ENCODE measurements around the gene VPS54.
"Not testable (repeated sequence)": the region's sequence is repeated elsewhere in the genome, so short reads cannot be mapped to it uniquely, and the experiment has no call there.

The VPS54 gene

DNA sequence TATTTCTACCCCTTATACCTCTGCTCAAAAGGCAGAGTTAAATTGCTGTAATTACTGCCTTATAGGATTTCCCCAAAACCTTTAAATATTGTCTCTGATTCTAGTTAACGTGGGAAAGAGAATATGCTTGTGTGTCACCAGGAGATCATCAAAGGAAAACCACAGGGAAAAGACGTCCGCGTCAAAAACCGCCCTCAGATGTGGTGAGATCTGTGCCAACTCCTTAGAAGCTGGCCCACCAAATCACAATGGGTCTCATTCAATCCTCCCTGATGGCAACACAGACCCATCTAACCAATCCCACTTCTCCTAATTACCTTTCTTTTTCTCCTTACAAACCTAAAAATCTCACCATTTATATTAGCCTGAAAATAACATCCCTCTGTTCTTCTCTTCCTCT, 25.4 kb downstream of the VPS54 start:
- DNase-seq (ENCODE audit: extremely low read depth in 1 of 2, low read depth in 1 of 2) = no peak

DNA sequence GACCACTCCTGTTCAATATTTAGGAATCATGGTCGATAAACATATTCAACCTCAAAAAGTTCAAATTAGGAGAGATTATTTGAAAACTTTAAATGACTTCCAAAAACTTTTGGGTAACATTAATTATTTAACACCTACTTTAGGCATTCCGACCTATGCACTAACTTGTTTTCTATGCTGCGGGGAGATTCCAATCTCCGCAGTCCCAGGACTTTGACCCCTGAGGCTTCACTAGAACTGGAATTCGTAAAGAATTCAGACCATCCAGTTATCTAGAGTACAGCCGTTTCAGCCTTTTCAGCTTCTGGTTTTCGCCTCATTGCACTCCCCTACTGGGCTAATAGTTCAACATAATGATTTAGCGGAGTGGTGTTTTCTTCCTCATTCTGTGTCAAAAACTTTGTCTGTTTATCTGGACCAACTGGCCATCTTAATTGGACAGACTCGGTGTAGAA, 26.1 kb downstream of the VPS54 start:
- DNase-seq (ENCODE audit: extremely low read depth in 1 of 2, low read depth in 1 of 2) = not testable (repeated sequence)

DNA sequence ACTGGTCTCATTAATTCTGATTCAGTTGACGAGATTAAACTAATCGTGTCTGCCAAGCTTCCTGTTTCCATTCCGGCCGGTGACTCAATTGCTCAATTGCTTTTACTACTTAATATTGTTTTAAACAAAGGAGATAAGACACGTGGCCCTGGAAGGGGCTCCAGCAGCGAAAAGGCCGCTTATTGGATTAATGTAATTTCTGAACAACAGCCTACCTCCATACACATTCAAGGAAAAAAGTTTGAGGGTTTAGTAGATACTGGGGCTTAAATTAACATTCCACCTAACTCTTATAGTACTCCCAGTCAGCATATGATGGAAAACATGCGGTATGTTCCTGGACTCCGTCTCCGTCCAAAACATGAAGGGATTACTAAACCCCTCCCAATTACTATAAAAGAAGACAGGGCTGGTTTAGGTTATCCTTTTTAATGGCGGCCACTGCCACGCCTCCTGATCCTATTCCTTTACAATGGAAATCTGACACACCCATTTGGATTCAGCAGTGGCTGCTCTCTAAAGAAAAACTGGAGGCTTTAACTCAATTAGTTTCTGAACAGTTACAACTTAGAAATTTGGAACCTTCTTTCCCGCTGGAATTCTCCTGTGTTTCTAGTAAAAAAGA, 27.1 kb downstream of the VPS54 start:
- no peak for DNase-seq (ENCODE audit: extremely low read depth in 1 of 2, low read depth in 1 of 2)

DNA sequence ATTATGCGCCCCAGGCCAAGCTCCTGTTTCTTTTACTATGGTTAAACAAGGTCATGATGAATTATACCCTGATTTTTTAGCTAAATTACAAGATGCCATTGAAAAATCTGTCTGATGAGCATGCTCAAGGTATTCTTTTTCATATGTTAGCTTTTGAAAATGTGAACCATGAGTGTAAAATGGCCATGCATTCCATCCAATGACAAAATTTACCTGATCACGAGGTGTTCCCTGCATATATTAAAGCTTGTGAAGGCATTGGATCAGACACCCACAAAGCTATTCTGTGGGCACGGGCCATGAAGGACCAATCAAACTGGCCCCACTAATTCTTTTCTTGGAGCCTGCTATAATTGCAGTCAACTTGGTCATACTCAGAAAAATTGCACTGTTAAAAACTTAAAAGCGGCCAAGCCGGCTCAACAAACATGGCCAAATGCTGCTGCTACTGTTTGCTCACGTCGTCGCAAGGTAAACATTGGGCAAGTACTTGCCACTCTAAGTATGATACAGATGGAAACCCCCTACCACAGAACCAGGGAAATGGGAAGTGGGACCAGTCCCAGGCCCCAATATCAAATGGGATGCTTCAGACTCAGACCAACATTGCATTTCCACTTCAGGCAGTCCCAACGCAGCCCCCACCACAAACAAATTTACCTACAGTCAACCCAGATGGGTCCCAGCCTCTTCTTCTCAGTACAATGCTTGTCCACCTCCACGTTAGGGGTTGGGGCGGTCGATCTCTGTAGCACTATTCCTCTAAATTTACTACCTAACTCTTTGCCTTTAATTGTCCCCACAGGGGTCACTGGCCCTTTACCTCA, 27.8 kb downstream of the VPS54 start:
- not testable (repeated sequence) for DNase-seq (ENCODE audit: extremely low read depth in 1 of 2, low read depth in 1 of 2)

DNA sequence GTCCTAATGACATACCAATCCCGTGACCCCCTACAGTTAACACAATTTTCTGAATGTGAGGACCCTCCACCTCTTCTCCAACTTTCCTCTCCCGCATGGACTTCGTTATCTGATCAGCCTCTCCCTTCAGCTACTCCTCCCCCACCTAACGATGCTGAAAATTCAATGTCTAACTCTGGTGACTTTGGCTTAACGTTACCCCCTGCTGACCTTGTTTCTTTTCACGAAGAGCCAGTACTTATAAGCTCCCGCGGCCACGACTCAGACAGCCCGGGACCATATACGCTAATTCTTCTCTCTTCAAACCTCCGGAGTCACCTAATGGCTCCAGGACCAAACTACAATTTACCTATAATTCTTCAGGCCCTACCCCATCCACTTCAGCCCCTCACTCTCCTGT, 29.2 kb downstream of the VPS54 start:
- DNase-seq (ENCODE audit: extremely low read depth in 1 of 2, low read depth in 1 of 2) = no peak

DNA sequence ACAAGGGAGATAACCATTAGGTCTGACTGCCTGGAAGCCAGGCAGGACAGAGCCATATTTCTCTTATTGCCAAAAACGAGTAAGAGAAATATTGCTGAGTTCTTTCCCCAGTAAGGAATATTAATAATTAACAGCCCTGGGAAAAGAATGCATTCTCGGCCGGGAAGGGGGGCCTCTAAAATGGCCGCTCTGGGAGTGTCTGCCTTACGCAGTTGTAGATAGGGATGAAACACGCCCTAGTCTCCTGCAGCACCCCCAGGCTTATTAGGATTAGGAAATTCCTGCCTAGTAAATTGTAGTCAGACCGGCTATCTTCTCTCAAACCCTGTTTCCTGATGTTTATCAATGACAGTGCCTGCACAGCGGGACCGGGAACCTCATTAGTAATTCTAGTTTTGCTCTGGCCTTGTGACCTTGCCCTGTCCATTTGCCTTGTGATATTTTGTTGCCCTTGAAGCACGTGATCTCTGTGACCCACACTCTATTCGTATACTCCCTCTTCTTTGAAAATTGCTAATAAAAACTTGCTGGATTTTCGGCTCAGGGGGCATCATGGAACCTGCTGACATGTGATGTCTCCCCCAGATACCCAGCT, 30.3 kb downstream of the VPS54 start:
- DNase-seq (ENCODE audit: extremely low read depth in 1 of 2, low read depth in 1 of 2) = not testable (repeated sequence)

DNA sequence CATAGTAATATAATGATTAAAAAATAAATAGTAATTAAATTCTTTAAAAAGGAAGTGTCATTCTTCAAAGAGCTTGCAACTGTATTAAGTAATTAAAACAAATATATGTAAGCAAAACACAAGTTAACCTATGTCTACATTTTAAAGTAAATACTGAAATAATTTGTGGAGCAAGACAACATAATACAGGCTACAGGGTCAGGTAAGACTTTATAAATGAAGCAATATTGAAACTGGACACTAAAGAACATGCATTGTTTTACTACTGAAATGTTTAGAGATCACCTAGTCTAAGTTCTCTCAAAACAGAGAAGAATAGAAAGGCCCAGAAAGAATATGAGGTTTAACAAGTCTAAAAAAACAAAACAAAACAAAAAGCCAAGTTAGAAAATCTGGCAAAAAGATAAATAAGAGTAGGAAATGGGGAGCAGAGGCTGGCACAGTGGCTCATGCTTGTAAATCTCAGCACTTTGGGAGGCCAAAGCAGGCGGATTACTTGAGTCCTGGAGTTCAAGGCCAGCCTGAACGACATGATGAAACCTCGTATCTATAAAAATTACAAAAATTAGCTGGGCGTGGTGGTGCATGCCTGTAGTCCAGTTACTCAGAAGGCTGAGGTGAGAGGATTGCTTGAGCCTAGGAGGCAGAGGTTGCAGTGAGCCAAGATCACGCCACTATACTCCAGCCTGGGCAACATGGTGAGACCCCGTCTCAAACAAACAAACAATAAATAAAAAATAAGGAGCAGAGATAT, 34.4 kb downstream of the VPS54 start:
- no peak for DNase-seq (ENCODE audit: extremely low read depth in 1 of 2, low read depth in 1 of 2)

DNA sequence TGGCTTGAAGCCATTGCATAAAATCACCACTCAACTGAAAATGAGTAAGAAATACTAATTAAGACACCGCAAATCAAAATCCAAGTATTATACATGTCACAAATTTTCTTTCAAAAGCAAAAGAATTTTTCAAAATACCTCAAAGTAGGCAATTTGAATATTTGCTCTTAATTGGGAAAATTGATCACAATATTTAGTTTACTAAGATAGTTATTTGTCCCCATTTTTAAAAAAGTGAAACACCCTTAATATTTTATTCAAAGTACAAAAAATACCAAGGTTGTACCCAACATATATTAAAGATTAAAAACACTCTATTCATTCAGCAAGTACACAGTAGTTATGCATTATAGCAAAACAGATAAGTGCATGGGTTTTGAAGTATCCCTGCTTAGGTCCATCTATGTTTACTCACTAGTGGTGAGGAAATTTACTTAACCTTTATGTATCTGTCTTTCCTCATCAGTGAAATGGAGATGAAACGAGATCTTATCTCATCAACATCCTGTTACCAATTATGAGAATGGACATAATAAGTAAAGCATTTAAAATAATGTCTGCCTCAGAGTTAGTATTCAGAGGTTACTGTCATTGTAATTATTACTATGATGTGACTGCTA, 35.1 kb downstream of the VPS54 start:
- no peak for DNase-seq (ENCODE audit: extremely low read depth in 1 of 2, low read depth in 1 of 2)

DNA sequence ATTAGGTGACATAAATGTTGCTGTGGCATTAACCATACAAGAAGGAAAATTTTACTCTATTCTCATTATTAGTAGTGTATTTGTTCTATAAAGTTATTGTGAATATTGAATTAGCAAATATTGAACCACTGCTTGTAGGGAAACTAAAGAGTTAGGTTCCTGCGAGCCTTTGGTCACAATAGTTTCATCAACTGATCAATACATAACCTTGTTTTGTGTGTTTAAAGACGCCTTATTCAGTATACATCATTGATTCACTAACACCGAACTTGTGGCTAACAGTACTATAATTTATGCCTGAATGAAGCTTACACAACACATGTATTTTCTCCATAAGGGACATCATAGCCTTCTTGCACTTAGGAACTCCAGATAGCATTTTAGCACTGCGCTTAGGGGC, 36.9 kb downstream of the VPS54 start:
- DNase-seq (ENCODE audit: extremely low read depth in 1 of 2, low read depth in 1 of 2) = no peak

DNA sequence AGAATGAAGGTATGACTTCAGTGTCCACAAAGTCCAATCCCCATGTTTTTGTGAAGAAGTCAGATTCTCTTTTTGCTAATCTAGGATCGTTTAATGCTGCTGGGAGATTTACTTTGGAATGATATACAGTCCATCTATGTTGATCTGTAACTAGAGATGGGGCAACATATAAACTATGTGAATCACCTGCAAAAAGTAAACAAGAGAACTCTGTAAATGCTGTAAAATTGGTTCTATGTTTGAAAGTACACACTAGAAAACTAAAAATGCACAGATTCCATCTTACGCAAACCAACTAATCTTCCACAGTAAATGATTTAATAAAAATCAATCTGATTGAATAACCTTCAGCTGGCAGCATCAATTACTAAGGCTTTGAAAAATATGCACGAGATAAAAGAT, 37.5 kb downstream of the VPS54 start:
- no peak for DNase-seq (ENCODE audit: extremely low read depth in 1 of 2, low read depth in 1 of 2)

DNA sequence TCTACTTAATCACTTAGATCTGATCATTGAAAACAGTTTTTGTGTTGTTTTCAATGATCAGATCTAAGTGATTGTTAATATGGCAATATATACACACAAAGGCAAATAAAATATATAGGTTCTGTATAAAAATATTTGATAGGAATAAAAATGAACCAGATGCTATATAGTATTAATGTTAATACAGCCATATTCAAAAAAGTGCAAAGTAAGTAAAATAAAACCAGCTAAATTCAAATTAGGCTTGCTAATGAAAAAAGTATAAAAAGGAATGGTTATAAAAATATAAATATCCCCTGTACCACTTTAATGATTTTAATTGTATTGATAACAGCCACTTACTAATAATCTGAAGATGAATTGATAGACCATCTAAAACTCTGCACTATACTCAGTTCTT, 38.4 kb downstream of the VPS54 start:
- no peak for DNase-seq (ENCODE audit: extremely low read depth in 1 of 2, low read depth in 1 of 2)

DNA sequence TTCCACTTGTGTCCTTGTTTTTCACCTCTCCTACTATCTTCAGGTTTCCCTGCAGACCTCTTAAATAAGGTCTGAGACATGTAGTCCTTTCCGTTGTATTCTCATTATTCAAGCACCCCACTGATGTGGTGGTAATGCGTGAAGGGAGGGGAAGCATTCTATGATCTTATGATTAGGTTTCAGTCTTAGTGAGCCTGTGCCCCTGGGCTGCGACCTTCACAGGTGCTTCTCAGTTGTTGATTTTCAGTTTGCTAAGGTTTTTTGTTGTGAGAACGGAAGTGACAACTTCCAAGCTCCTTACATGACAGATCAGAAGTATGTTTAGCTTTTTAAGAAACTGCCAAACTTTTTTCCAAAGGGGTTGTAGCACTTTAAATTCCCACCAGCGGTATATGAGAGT, 41.3 kb downstream of the VPS54 start:
- DNase-seq (ENCODE audit: extremely low read depth in 1 of 2, low read depth in 1 of 2) = peak in 1 of 2 donors; percentile 8

DNA sequence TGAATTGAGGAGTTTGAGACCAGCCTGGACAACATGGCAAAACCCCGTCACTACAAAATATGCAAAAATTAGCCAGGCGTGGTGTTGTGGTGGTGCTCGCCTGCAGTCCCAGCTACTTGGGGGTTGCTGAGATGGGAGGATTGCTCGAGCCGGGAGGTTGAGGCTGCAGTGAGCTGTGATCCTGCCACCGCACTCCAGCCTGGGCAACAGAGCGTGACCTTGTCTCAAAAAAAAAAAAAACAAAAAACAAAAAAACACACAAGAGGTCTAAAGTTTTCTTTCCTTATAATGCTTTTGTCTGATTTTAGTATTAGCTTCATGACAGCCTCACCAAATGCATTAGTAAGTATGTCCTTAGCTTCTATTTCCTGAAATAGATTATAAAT, 43.1 kb downstream of the VPS54 start:
- DNase-seq (ENCODE audit: extremely low read depth in 1 of 2, low read depth in 1 of 2) = no peak

DNA sequence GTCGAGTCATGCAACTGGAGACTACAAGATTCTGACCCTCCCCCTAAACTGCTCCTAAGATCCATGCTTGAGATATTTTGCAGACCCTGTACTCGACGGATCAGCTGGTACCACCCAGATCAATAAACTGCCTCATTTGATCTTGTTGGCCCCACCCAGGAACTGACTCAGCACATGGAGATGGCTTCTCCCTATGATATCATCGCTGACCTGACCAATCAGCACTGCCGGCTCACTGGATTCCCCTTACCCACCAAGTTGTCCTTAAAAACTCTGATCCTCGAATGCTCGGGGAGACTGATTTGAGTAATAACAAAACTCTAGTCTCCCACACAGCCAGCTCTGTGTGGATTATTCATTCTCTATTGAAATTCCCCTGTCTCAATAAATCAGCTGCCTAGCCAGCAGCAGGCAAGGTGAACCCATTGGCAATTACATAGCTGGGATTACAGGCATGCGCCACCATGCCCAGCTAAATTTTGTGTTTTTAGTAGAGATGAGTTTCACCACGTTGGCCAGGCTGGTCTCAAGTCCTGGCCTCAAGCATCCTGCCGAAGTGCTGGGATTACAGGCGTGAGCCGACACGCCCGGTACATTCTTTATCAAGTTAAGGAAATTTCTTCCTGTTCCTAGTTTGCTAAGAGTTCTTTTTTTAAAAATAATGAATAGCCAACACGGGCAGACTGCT, 43.6 kb downstream of the VPS54 start:
- no peak for DNase-seq (ENCODE audit: extremely low read depth in 1 of 2, low read depth in 1 of 2)

DNA sequence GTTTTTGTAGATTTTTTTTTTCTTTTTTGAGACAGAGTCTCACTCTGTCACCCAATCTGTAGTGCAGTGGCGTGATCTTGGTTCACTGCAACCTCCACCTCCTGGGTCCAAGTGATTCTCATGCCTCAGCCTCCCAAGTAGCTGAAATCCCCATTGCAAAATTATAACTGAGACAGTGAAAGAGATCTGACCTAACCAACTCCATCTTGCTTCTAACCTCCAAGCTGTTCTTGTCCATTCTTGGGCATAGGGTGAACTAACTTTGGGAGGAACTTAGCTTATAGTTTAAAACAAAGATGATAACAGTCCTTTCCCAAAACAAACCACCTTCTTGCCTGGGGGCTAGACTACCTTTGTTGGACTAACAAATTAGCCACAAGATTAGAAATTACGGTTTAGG, 44.2 kb downstream of the VPS54 start:
- DNase-seq (ENCODE audit: extremely low read depth in 1 of 2, low read depth in 1 of 2) = not testable (repeated sequence)

DNA sequence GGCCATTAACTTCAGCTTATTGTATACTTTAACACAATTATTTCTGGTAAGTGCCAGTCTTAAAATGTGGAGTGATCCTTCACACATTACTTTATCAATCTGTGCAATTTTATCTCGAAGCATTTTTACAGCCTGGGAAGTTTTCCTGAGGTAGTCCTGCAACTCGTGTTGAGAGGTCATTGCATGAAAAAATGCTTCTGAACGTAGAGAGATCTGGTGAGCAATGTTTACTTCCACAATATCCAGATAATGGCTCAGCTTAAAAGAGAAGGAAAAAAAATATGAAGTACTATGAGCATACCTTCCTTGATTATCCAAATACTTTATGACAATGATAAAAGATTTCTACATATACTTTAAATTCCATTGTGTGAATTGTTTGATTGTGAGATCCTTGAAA, 57.0 kb downstream of the VPS54 start:
- no peak for DNase-seq (ENCODE audit: extremely low read depth in 1 of 2, low read depth in 1 of 2)

DNA sequence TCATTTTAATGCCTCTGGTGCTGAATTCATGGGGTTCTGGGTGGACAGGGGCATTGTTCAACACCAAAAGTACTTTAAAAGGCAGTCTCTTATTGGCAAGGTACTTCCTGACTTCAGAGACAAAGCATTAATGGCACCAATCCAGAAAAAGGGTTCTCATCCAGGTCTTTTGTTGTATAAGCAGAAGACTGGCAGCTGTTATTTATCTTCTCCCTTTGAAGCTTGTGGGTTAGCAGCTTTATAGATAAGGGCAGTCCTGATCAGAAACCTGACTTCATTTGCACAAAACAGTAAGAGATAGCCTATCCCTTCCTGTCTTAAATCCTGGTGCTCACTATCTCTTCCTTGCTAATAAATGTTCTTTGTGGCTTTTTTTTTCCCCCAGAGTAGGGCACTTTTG, 68.8 kb downstream of the VPS54 start:
- DNase-seq (ENCODE audit: extremely low read depth in 1 of 2, low read depth in 1 of 2) = no peak

DNA sequence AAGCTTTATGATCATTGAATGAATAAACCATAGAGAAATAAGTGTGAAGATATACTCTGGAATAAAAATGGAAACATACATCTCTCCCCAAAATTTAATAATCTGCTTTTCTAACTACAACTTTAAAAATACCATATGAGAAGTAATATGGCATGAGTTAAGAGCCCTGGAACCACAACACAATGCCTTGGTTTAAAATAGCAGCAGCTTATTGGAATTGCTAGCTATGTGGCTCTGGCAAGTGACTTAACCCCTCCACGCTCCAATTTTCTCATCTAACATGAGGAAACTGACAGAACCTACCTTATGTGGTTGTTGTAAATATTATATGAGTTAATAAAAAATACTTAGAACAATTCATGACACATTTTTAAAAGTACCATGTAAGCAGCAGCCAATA, 76.4 kb downstream of the VPS54 start:
- no peak for DNase-seq (ENCODE audit: extremely low read depth in 1 of 2, low read depth in 1 of 2)

DNA sequence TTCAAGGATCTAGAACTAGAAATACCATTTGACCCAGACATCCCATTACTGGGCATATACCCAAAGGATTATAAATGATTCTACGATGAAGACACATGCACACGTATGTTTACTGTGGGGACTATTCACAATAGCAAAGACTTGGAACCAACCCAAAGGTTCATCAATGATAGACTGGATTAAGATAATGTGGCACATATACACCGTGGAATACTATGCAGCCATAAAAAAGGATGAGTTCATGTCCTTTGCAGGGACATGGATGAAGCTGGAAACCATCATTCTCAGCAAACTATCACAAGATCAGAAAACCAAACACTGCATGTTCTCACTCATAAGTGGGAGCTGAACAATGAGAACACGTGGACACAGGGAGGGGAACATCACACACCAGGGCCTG, 87.1 kb downstream of the VPS54 start:
- DNase-seq (ENCODE audit: extremely low read depth in 1 of 2, low read depth in 1 of 2) = not testable (repeated sequence)

DNA sequence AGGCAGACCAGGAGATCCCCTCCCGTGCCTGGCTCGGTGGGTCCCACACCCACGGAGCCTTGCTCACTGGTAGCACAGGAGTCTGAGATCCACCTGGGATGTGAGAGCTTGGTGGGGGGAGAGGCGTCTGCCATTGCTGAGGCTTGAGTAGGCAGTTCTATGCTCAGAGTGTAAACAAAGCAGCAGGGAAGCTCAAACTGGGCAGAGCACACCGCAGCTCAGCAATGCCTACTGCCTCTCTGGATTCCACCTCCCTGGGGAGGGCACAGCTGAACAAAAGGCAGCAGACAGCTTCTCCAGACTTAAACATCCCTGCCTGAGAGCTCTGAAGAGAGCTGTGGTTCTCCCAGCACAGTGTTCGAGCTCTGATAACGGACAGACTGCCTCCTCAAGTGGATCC, 92.4 kb downstream of the VPS54 start:
- DNase-seq (ENCODE audit: extremely low read depth in 1 of 2, low read depth in 1 of 2) = no peak
